Measurements from ENCODE around the gene MPZL1. TPM values are rescaled to one million over a fixed set of nuclear protein-coding genes. Genes with fewer than 3 reads are reported as not detected.
"Not testable (repeated sequence)": the region's sequence is repeated elsewhere in the genome, so short reads cannot be mapped to it uniquely, and the experiment has no call there.

Gene MPZL1
- total RNA-seq, 1 experiment from 2014 or later = 52.9 TPM

DNA sequence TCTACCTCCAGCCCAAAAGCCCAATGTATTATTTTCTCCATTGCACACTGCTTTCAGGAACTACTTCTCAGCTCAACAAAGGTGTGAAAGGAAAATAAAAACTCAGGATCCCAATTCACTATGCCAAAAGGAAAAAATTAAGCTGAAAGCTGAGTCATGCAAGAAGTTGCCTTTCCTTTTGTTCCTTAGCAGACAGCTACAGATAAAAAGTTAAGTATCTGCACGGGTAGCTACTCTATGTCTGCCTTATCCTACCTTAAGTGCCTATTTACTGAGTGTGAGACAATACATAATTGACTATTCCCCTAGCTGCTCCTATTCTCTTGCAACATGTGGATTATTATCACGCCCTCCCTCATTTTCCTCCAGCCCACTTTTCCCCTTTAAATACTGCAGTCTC, 108.1 kb downstream of the MPZL1 start:
- ChIA-PET POLR2A (interaction anchor here (0.7 kb wide), 1 partner anchor 114 kb away, joined by 3 read pairs; no protein-coding TSS in a partner anchor), CTCF (no interaction called here), RAD21 (ENCODE audit: low non-redundant PET in 1 of 2, low total read pairs in 2 of 2, uncharacterized antibody in 2 of 2, unreplicated experiment in 2 of 2) (no interaction called here)
- no peaks in the 10 kb centered on the region for H3K79me2 ChIP-seq (ENCODE audit: insufficient read depth, low read length)
- H4K20me1 ChIP-seq (ENCODE audit: insufficient read depth) = no peaks in the 10 kb centered on the region
- no peak overlapping the region for H3K4me2 ChIP-seq (ENCODE audit: low read length)
- H3K27ac ChIP-seq (ENCODE audit: low read depth, low read length) = no peak overlapping the region
- no peaks in the 10 kb centered on the region for H3K9me2 ChIP-seq (ENCODE audit: insufficient read depth)
- H2AFZ ChIP-seq (ENCODE audit: low read depth, low read length, poor library complexity, severe bottlenecking) = peak overlapping the region; percentile 54
- peaks cover 0 to 4% of the 10 kb centered on the region in 2 experiments; a peak in 1 of 4 replicates for H3K4me1 ChIP-seq (ENCODE audit: control insufficient read depth in 1 of 2, insufficient read depth in 2 of 2, low read length in 2 of 2)
- BruUV-seq (replicated peaks) = no TSS peak
- intact Hi-C loops (cut with micrococcal nuclease) = no loop called here
- DNase-seq (ENCODE audit: low read depth, low spot score) = no peak
- TF ChIP-seq POLR2AphosphoS5 (IDR thresholded peaks at IDR 0.05; ENCODE audit: low read depth, low read length) (no peak), EZH2 (IDR thresholded peaks at IDR 0.05) (no peak), CTCF (IDR thresholded peaks at IDR 0.05 in 2 of 3, conservative IDR thresholded peaks at IDR 0.05 in 1 of 3; ENCODE audit: borderline replicate concordance in 1 of 3, insufficient read depth in 1 of 3, low read depth in 2 of 3, low read length in 2 of 3) (no peak), SRF (IDR thresholded peaks at IDR 0.05; ENCODE audit: low read depth) (no peak), CBX3 (IDR thresholded peaks at IDR 0.05; ENCODE audit: low read depth) (no peak), EZH2phosphoT487 (IDR thresholded peaks at IDR 0.05; ENCODE audit: borderline replicate concordance) (no peak), ZFX (IDR thresholded peaks at IDR 0.05) (no peak), REST (IDR thresholded peaks at IDR 0.05; ENCODE audit: low read depth) (no peak)
- TF ChIP-seq, protein P1, sequence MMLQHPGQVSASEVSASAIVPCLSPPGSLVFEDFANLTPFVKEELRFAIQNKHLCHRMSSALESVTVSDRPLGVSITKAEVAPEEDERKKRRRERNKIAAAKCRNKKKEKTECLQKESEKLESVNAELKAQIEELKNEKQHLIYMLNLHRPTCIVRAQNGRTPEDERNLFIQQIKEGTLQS (IDR thresholded peaks at IDR 0.05) = no peak
- no peaks in the 10 kb centered on the region for H3K27me3 ChIP-seq (ENCODE audit: insufficient read depth, low read length)
- no peaks in the 10 kb centered on the region for H3K9me3 ChIP-seq (ENCODE audit: control insufficient read depth in 1 of 2, insufficient read depth in 1 of 2, low read depth in 1 of 2, low read length in 2 of 2)
- no peaks in the 10 kb centered on the region for H3K36me3 ChIP-seq (ENCODE audit: control insufficient read depth in 1 of 2, insufficient read depth in 2 of 2, low read length in 2 of 2)
- no peak overlapping the region for H3K4me3 ChIP-seq (replicated peaks in 1 of 2; ENCODE audit: low read depth in 1 of 2, low read length in 2 of 2)
- no peak for ATAC-seq
- no peak overlapping the region for H3K9ac ChIP-seq (ENCODE audit: low read length)

GRCh38 chr1:167830668-167831067, 108.9 kb downstream of the MPZL1 start:
- CTCF ChIA-PET; DNase-seq (ENCODE audit: low read depth, low spot score); BruUV-seq (replicated peaks): not testable (repeated sequence)

More at GRCh38 chr1:167830668-167831067, 108.9 kb downstream of the MPZL1 start:
- H3K4me3 ChIP-seq (replicated peaks in 1 of 2; ENCODE audit: low read depth in 1 of 2, low read length in 2 of 2); H3K4me1 ChIP-seq (ENCODE audit: control insufficient read depth in 1 of 2, insufficient read depth in 2 of 2, low read length in 2 of 2); POLR2A ChIA-PET; H3K27me3 ChIP-seq (ENCODE audit: insufficient read depth, low read length); RAD21 ChIA-PET (ENCODE audit: low non-redundant PET in 1 of 2, low total read pairs in 2 of 2, uncharacterized antibody in 2 of 2, unreplicated experiment in 2 of 2); H3K9me2 ChIP-seq (ENCODE audit: insufficient read depth); H3K36me3 ChIP-seq (ENCODE audit: control insufficient read depth in 1 of 2, insufficient read depth in 2 of 2, low read length in 2 of 2); intact Hi-C loops (cut with micrococcal nuclease); H3K79me2 ChIP-seq (ENCODE audit: insufficient read depth, low read length); H4K20me1 ChIP-seq (ENCODE audit: insufficient read depth); ATAC-seq; H2AFZ ChIP-seq (ENCODE audit: low read depth, low read length, poor library complexity, severe bottlenecking); H3K27ac ChIP-seq (ENCODE audit: low read depth, low read length); H3K9ac ChIP-seq (ENCODE audit: low read length); H3K4me2 ChIP-seq (ENCODE audit: low read length); H3K9me3 ChIP-seq (ENCODE audit: control insufficient read depth in 1 of 2, insufficient read depth in 1 of 2, low read depth in 1 of 2, low read length in 2 of 2): not testable (repeated sequence)
